HL-60 (cell line): ENCODE measurements around the gene NAT9.

ENCODE experiments used
- DNase-seq, 2 experiments: peaks; one replicate each; pipeline ENCODE4 v3.0.0-alpha.2; 2010 to 2020; ENCODE audit warnings: low read depth in 1 of 2, low spot score in 1 of 2
- H3K27ac ChIP-seq: fragments of 250-450 bp; sonication (Bioruptor Pico); replicated peaks from 2 replicates; pipeline ENCODE4 v1.5.1; 2020; ENCODE audit warnings: mild to moderate bottlenecking, moderate library complexity
- H3K27me3 ChIP-seq: fragments of 250-450 bp; sonication (Bioruptor Pico); 2 replicates; pipeline ENCODE4 v1.5.1; 2021; ENCODE audit warnings: mild to moderate bottlenecking, moderate library complexity; ENCODE audit not compliant: insufficient read depth, poor library complexity, severe bottlenecking
- H3K4me3 ChIP-seq: replicated peaks from 2 replicates; pipeline ENCODE4 v1.5.1; 2011; ENCODE audit warnings: mild to moderate bottlenecking, control low read depth, low read length; ENCODE audit not compliant: insufficient read depth
- CTCF ChIP-seq: IDR thresholded peaks from one replicate; pipeline ENCODE4 v1.5.1; 2011; ENCODE audit warnings: low read length, control low read depth, inconsistent platforms; ENCODE audit not compliant: insufficient read depth
- GABPA ChIP-seq: IDR thresholded peaks from 2 replicates; pipeline ENCODE4 v1.6.1; 2012; ENCODE audit warnings: low read depth
- POLR2AphosphoS5 ChIP-seq: IDR thresholded peaks from 2 replicates; pipeline ENCODE4 v1.6.1; 2012; ENCODE audit warnings: low read depth
- SPI1 ChIP-seq: IDR thresholded peaks from 2 replicates; pipeline ENCODE4 v1.6.1; 2012; ENCODE audit warnings: low read depth, mild to moderate bottlenecking, borderline replicate concordance
- long read RNA-seq: library from polyadenylated mRNA; unstranded; transcript quantifications from one replicate; pipeline ENCODE4 v2.0.0, GENCODE V29; 2020
- TF ChIP-seq, protein P1 (sequence below): IDR thresholded peaks from 2 replicates; pipeline ENCODE4 v1.6.1; 2012; ENCODE audit warnings: low read depth; ENCODE audit not compliant: insufficient replicate concordance

NAT9 gene, protein sequence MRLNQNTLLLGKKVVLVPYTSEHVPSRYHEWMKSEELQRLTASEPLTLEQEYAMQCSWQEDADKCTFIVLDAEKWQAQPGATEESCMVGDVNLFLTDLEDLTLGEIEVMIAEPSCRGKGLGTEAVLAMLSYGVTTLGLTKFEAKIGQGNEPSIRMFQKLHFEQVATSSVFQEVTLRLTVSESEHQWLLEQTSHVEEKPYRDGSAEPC
- long read RNA-seq, transcript NAT9-225 (6 exons, 1,993 nt), result minor isoform, 25 of 748 reads
- long read RNA-seq, transcript NAT9-201 (7 exons, 1,875 nt), result minor isoform, 154 of 748 reads
- long read RNA-seq, transcript NAT9-210 (7 exons, 1,860 nt), result major isoform, 228 of 748 reads
- long read RNA-seq, transcript NAT9-224 (6 exons, 583 nt), result minor isoform, 66 of 748 reads
- long read RNA-seq, partial matches to known transcripts, result 14 of 748 reads
- long read RNA-seq, other reads (novel, unspliced or antisense), result 225 of 748 reads

DNA sequence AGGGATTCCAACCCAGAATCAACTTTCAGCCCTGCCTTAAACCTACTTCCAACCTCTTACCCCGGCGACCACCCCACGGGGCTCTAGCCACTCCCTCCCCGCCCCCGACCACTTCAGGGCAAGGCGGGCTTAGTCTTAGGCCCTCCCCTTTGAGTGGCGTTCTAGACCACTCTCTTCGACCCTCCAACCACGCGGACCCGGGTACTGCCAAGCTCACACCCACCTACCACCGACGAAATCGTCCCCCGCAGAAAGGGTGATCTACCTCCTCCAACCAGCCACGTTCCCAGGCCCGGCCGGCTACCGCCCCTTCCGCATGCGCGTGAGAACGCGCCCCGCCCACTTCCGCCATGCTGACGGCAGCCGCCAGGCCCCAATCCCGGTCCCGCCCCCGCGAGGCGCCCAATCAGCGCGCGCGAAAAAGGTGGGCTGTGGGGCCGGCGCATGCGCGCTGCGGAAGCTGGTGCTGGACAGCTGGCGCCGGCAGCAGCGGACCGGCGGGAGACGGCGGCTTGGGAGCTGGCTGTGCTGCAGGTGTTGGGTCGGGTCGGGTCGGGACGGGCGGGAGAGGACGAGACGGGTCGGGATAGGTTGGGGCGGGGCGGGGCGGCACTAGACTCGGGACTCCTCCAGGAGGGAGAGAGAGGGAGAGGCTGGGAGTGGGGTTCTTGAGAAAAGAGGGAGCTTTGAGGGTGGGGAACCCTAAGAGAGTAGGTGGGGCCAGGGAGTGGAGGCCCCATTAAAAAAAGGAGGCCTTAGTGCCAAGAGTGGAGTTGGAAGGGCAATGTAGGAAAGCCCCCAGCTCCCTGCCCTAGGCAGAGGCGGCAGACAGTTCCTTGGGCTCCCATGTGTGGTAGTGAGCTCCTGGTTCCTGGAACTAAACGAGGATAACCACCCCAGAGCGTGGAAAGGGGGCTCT, at the start of gene NAT9:
Gene NAT9, minus strand, starts transcription at position 302 of the 919 bp plus-strand sequence. CDS start 647 bp downstream, outside the sequence.
- Histone ChIP-seq H3K4me3 (peak within 1 kb of the TSS; percentile 98), H3K27me3 (no peaks in the 10 kb centered on the region), H3K27ac (peak within 1 kb of the TSS; percentile 58)
- TF ChIP-seq GABPA (peak; percentile 81), CTCF (no peak), SPI1 (peak; percentile 42; the same call in 1 of the 2 replicates), POLR2AphosphoS5 (peak; percentile 57; the same call in 1 of the 2 replicates)
- TF ChIP-seq, protein P1, sequence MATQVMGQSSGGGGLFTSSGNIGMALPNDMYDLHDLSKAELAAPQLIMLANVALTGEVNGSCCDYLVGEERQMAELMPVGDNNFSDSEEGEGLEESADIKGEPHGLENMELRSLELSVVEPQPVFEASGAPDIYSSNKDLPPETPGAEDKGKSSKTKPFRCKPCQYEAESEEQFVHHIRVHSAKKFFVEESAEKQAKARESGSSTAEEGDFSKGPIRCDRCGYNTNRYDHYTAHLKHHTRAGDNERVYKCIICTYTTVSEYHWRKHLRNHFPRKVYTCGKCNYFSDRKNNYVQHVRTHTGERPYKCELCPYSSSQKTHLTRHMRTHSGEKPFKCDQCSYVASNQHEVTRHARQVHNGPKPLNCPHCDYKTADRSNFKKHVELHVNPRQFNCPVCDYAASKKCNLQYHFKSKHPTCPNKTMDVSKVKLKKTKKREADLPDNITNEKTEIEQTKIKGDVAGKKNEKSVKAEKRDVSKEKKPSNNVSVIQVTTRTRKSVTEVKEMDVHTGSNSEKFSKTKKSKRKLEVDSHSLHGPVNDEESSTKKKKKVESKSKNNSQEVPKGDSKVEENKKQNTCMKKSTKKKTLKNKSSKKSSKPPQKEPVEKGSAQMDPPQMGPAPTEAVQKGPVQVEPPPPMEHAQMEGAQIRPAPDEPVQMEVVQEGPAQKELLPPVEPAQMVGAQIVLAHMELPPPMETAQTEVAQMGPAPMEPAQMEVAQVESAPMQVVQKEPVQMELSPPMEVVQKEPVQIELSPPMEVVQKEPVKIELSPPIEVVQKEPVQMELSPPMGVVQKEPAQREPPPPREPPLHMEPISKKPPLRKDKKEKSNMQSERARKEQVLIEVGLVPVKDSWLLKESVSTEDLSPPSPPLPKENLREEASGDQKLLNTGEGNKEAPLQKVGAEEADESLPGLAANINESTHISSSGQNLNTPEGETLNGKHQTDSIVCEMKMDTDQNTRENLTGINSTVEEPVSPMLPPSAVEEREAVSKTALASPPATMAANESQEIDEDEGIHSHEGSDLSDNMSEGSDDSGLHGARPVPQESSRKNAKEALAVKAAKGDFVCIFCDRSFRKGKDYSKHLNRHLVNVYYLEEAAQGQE, result peak; percentile 82
- DNase-seq, result peak; percentile 97

DNA sequence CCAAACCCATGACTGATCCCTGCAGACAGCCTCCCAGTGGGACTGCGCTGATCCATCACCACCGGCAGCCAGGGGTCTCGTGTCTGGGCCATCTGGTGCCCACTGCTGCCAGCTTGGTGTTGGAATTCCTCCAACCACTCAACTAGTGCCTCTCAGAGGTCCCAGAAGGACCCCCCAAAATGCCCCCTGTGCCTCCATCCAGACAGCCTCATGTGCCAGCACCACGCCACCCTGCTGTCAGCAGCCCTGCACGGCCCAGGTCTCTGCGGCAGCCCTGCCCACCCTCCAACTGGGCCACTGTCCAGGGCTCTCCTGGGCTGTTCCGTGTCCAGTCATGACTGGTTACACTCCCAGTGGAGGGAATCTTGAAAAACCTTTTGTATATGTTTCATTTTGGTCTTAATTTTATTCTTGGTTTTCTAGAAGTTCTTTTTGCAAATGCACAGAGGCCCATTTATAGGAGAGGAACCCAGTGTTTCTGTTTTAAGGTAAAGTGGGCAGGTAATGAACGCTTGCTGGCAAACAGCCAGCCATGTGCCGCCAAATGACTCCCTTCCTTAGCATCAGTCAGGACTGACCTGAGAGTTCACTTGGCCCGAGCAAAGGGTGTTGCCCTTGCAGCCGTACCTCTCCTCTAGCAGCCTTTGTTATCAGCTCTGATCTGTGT, 48.9 kb upstream of the NAT9 start:
- no peak overlapping the region for H3K4me3 ChIP-seq
- TF ChIP-seq GABPA (no peak), SPI1 (no peak), CTCF (no peak), POLR2AphosphoS5 (no peak)
- TF ChIP-seq, protein P1, result no peak
- DNase-seq, result no peak
- H3K27ac ChIP-seq, result no peak overlapping the region
- no peaks in the 10 kb centered on the region for H3K27me3 ChIP-seq

DNA sequence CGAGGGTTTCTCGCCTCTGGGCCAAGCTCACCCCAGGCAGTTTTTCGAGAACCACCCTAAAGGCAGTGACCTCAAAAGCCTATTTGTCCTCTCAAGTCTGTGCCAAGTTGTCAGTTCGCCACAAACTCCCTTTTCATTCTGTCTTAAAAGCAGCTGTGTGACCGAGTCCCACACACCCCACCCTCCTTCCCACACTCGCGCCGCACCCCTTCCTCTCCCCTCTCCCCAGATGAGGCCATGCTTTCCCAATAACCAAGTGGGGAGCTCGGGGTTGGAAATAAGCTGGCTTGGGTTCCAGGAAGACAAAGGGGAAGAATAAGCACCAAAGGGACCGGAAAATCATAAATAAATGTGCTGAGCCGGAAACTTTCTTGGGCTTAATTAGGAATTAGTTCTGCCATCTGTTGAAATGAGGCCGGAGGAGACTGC, 46.8 kb upstream of the NAT9 start:
- no peak for TF ChIP-seq SPI1
- TF ChIP-seq GABPA, result no peak
- TF ChIP-seq, protein P1, result no peak
- no peak for TF ChIP-seq CTCF
- TF ChIP-seq POLR2AphosphoS5, result no peak
- no peaks in the 10 kb centered on the region for H3K27me3 ChIP-seq
- H3K27ac ChIP-seq, result no peak overlapping the region
- DNase-seq, result no peak
- no peak overlapping the region for H3K4me3 ChIP-seq
